A549 (cell line): ENCODE results near the gene THAP4. TPM values are rescaled to one million over a fixed set of nuclear protein-coding genes. Genes with fewer than 3 reads are reported as not detected.

Experiments
- ATAC-seq, 2 experiments: fragments of 200-7000 bp in 1 of 2; fragments of >200 bp in 1 of 2; cut with Nextera tagmentation in 1 of 2; cut with Tn5 transposase in 1 of 2; 3 replicates each; pipeline versions ENCODE4 v1.8.0 to v1.9.1; 2018 to 2020; ENCODE audit warnings: mild to moderate bottlenecking in 1 of 2, moderate library complexity in 1 of 2
- CTCF ChIA-PET: fragments of 300-600 bp; sonication (Branson Sonifier 250); formaldehyde crosslinking; extraction: SDS; loops from one replicate; lab custom pipeline; 2021; ENCODE audit warnings: antibody characterized with exemption, inconsistent platforms; lab: Yijun Ruan, JAX
- POLR2A ChIA-PET: fragments of 350-600 bp; formaldehyde crosslinking; extraction: SDS; loops from one replicate; lab custom pipeline; 2021; ENCODE audit warnings: antibody characterized with exemption, inconsistent platforms; lab: Yijun Ruan, JAX
- DNase-seq, 2 experiments: peaks; one replicate each; pipeline versions ENCODE4 v3.0.0 to v3.0.0-alpha.2; 2011 to 2016; ENCODE audit warnings: low read depth in 1 of 2, low spot score in 1 of 2
- FAIRE-seq: peaks from 2 replicates; lab custom pipeline; 2011; peaks lifted over from hg19 to GRCh38; lab: Jason Lieb, UNC
- H3K27ac ChIP-seq, 2 experiments: fragments of >200 bp; sonication (Bioruptor Twin); formaldehyde crosslinking; 3 replicates each; pipeline ENCODE4 v1.5.1; 2016 to 2017
- H3K4me1 ChIP-seq: fragments of >200 bp; sonication (Bioruptor Twin); formaldehyde crosslinking; 3 replicates; pipeline ENCODE4 v1.6.1; 2016
- H3K4me2 ChIP-seq: fragments of >200 bp; sonication (Bioruptor Twin); formaldehyde crosslinking; 3 replicates; pipeline ENCODE4 v1.6.1; 2016
- H3K4me3 ChIP-seq: fragments of >200 bp; sonication (Bioruptor Twin); formaldehyde crosslinking; 3 replicates; pipeline ENCODE4 v1.5.1; 2016
- H3K9me3 ChIP-seq: fragments of >200 bp; sonication (Bioruptor Twin); formaldehyde crosslinking; 3 replicates; pipeline ENCODE4 v1.6.1; 2016
- ATOH8 ChIP-seq: fragments of 250-450 bp; sonication (Bioruptor Pico); IDR thresholded peaks from 2 replicates; pipeline ENCODE4 v1.5.0; 2020; ENCODE audit warnings: low read depth, mild to moderate bottlenecking, moderate library complexity
- BHLHE40 ChIP-seq: IDR thresholded peaks from 2 replicates; pipeline ENCODE4 v1.6.1; 2012; ENCODE audit warnings: low read depth, low read length, inconsistent platforms
- CBX2 ChIP-seq: fragments of 200-600 bp; sonication (generic); IDR thresholded peaks from 2 replicates; pipeline ENCODE4 v1.6.1; 2016; ENCODE audit warnings: low read depth, mild to moderate bottlenecking, borderline replicate concordance
- CTCF ChIP-seq: fragments of >200 bp; sonication (Bioruptor Twin); formaldehyde crosslinking; IDR thresholded peaks from 3 replicates; pipeline ENCODE4 v1.5.1; 2016
- EHMT2 ChIP-seq: fragments of 200-600 bp; sonication (generic); IDR thresholded peaks from 2 replicates; pipeline ENCODE4 v1.6.1; 2016; ENCODE audit warnings: antibody characterized with exemption, low read depth, mild to moderate bottlenecking, moderate library complexity
- ESRRA ChIP-seq: fragments of 150-350 bp; IDR thresholded peaks from 2 replicates; pipeline ENCODE4 v1.6.1; 2014; ENCODE audit warnings: mild to moderate bottlenecking, low read length, borderline replicate concordance
- FOSB ChIP-seq: fragments of 250-450 bp; sonication (Bioruptor Pico); IDR thresholded peaks from 2 replicates; pipeline ENCODE4 v1.5.0; 2020; ENCODE audit warnings: mild to moderate bottlenecking, moderate library complexity
- FOXS1 ChIP-seq: fragments of 250-450 bp; sonication (Bioruptor Pico); IDR thresholded peaks from 2 replicates; pipeline ENCODE4 v1.5.0; 2020; ENCODE audit warnings: mild to moderate bottlenecking, moderate library complexity
- GATA3 ChIP-seq: IDR thresholded peaks from 2 replicates; pipeline ENCODE4 v1.6.1; 2012; ENCODE audit warnings: borderline replicate concordance
- HOXA7 ChIP-seq: fragments of 250-450 bp; sonication (Bioruptor Pico); IDR thresholded peaks from 2 replicates; pipeline ENCODE4 v1.5.0; 2020; ENCODE audit warnings: mild to moderate bottlenecking, moderate library complexity
- KDM5A ChIP-seq: fragments of 200-600 bp; sonication (generic); IDR thresholded peaks from 2 replicates; pipeline ENCODE4 v1.6.1; 2016; ENCODE audit warnings: antibody characterized with exemption, mild to moderate bottlenecking
- MAFK ChIP-seq: fragments of 450-650 bp; IDR thresholded peaks from 2 replicates; pipeline ENCODE4 v1.6.1; 2014; ENCODE audit not compliant: partially characterized antibody
- MAX ChIP-seq: IDR thresholded peaks from 2 replicates; pipeline ENCODE4 v1.6.1; 2012
- MAZ ChIP-seq: fragments of 150-350 bp; IDR thresholded peaks from 2 replicates; pipeline ENCODE4 v1.6.1; 2014; ENCODE audit warnings: antibody characterized with exemption, low read depth, low read length, borderline replicate concordance
- MYC ChIP-seq: IDR thresholded peaks from 2 replicates; pipeline ENCODE4 v1.6.1; 2012; ENCODE audit warnings: mild to moderate bottlenecking, inconsistent platforms, low read length, improper control_type of control experiment, borderline replicate concordance
- NFE2L2 ChIP-seq: fragments of 150-350 bp; conservative IDR thresholded peaks from 2 replicates; pipeline ENCODE4 v1.6.1; 2014; ENCODE audit warnings: low read length
- NPAS2 ChIP-seq: fragments of 250-450 bp; sonication (Bioruptor Pico); IDR thresholded peaks from 2 replicates; pipeline ENCODE4 v1.8.0; 2022; ENCODE audit warnings: mild to moderate bottlenecking, moderate library complexity, borderline replicate concordance
- PBX3 ChIP-seq: IDR thresholded peaks from 2 replicates; pipeline ENCODE4 v1.6.1; 2012
- RAD21 ChIP-seq, 2 experiments: fragments of >200 bp in 1 of 2; sonication (Bioruptor Twin) in 1 of 2; formaldehyde crosslinking in 1 of 2; IDR thresholded peaks in 1 of 2; conservative IDR thresholded peaks in 1 of 2; 2 replicates in 1 of 2; 3 replicates in 1 of 2; pipeline ENCODE4 v1.6.1; 2012 to 2018; ENCODE audit warnings: inconsistent platforms in 1 of 2
- RARB ChIP-seq: fragments of 250-450 bp; sonication (Bioruptor Pico); IDR thresholded peaks from 2 replicates; pipeline ENCODE4 v1.8.0; 2021; ENCODE audit warnings: mild to moderate bottlenecking, moderate library complexity
- RFX5 ChIP-seq: fragments of 450-650 bp; IDR thresholded peaks from 2 replicates; pipeline ENCODE4 v1.7.1; 2014; ENCODE audit warnings: antibody characterized with exemption, mild to moderate bottlenecking, moderate library complexity
- RNF2 ChIP-seq: fragments of 200-600 bp; sonication (generic); IDR thresholded peaks from 2 replicates; pipeline ENCODE4 v1.6.1; 2016; ENCODE audit warnings: low read depth, mild to moderate bottlenecking, antibody characterized with exemption, moderate library complexity, borderline replicate concordance
- SMC3 ChIP-seq: fragments of >200 bp; sonication (Bioruptor Twin); formaldehyde crosslinking; IDR thresholded peaks from 3 replicates; pipeline ENCODE4 v1.6.1; 2018; ENCODE audit warnings: inconsistent platforms
- SREBF2 ChIP-seq: fragments of 450-650 bp; IDR thresholded peaks from 2 replicates; pipeline ENCODE4 v1.6.1; 2014; ENCODE audit warnings: mild to moderate bottlenecking, moderate library complexity
- ZNF302 ChIP-seq: fragments of 250-450 bp; sonication (Bioruptor Pico); IDR thresholded peaks from 2 replicates; pipeline ENCODE4 v1.9.0; 2021; ENCODE audit warnings: inconsistent platforms, mild to moderate bottlenecking, moderate library complexity
- WGBS: methylation state at CpG from one replicate; pipeline ENCODE4 v1.1.6; 2017; ENCODE audit errors: missing lambda C conversion rate; 5-methylcytosine and 5-hydroxymethylcytosine counted together
- polyA plus RNA-seq, 4 experiments: library from polyadenylated mRNA; depleted of rRNA in 3 of 4; stranded (reverse); fragments of >200 nt; fragmentation: RNase III in 1 of 4; extraction: RNeasy Plus Mini Kit Qiagen cat#74134 plus additional on column Dnase treatment in 1 of 4; gene quantifications; 2 replicates in 3 of 4; 3 replicates in 1 of 4; pipeline ENCODE4 v1.2.3, GENCODE V29; 2011 to 2017
- TF ChIP-seq, protein P1 (sequence below): fragments of 450-650 bp; IDR thresholded peaks from 2 replicates; pipeline ENCODE4 v1.6.1; 2014; ENCODE audit warnings: antibody characterized with exemption
- TF ChIP-seq, protein P2 (sequence below): fragments of 250-450 bp; sonication (Bioruptor Pico); IDR thresholded peaks from 2 replicates; pipeline ENCODE4 v1.5.0; 2021; ENCODE audit warnings: mild to moderate bottlenecking, moderate library complexity, borderline replicate concordance

Gene THAP4
- polyA plus RNA-seq, 2 of the 4 experiments (the other 2 are of a cell fraction): 36.1 to 51.0 TPM

- no peaks in the 10 kb centered on the region for H3K4me1 ChIP-seq
- no peaks in the 10 kb centered on the region for H3K9me3 ChIP-seq
- POLR2A ChIA-PET: no interaction called here
- no peak overlapping the region for H3K4me2 ChIP-seq
- H3K4me3 ChIP-seq: no peak overlapping the region
- TF ChIP-seq ZNF302 (CRISPR knock-in tag): no peak
- no peak for TF ChIP-seq ATOH8 (CRISPR knock-in tag)
- TF ChIP-seq FOSB (CRISPR knock-in tag): no peak
- no peak for TF ChIP-seq NFE2L2
- no peak for TF ChIP-seq RARB (CRISPR knock-in tag)
- no peak for TF ChIP-seq SREBF2
- no peak for TF ChIP-seq KDM5A
- TF ChIP-seq GATA3: no peak
- TF ChIP-seq, protein P1, sequence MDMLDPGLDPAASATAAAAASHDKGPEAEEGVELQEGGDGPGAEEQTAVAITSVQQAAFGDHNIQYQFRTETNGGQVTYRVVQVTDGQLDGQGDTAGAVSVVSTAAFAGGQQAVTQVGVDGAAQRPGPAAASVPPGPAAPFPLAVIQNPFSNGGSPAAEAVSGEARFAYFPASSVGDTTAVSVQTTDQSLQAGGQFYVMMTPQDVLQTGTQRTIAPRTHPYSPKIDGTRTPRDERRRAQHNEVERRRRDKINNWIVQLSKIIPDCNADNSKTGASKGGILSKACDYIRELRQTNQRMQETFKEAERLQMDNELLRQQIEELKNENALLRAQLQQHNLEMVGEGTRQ: no peak
- TF ChIP-seq CTCF: no peak
- no peak for TF ChIP-seq FOXS1 (CRISPR knock-in tag)
- no peak for TF ChIP-seq MAZ
- FAIRE-seq (no peak), ATAC-seq (no peak), DNase-seq (no peak)
- WGBS: 96% methylated on average over 26 of the region's 27 CpGs
- CTCF ChIA-PET: no interaction called here
- no peak overlapping the region for H3K27ac ChIP-seq
Measured at GRCh38 chr2:241607162-241607885, 29.6 kb downstream of the THAP4 start.

GRCh38 chr2:241606186-241606585, 30.8 kb downstream of the THAP4 start:
- ChIA-PET POLR2A (no interaction called here), CTCF (interaction anchor here (1.8 to 2.4 kb wide), 2 partner anchors 10 to 53 kb away, joined by 5 to 6 read pairs; no protein-coding TSS in a partner anchor)
- H3K4me3 ChIP-seq: no peak overlapping the region
- H3K4me2 ChIP-seq: no peak overlapping the region
- no peak overlapping the region for H3K27ac ChIP-seq
- ATAC-seq: no peak
- no peaks in the 10 kb centered on the region for H3K4me1 ChIP-seq
- H3K9me3 ChIP-seq: no peaks in the 10 kb centered on the region
- 97% methylated on average over 7 of the region's 8 CpGs for WGBS
- FAIRE-seq: no peak
- no peak for DNase-seq
- TF ChIP-seq RFX5: no peak
- TF ChIP-seq RNF2: no peak
- TF ChIP-seq, protein P2, sequence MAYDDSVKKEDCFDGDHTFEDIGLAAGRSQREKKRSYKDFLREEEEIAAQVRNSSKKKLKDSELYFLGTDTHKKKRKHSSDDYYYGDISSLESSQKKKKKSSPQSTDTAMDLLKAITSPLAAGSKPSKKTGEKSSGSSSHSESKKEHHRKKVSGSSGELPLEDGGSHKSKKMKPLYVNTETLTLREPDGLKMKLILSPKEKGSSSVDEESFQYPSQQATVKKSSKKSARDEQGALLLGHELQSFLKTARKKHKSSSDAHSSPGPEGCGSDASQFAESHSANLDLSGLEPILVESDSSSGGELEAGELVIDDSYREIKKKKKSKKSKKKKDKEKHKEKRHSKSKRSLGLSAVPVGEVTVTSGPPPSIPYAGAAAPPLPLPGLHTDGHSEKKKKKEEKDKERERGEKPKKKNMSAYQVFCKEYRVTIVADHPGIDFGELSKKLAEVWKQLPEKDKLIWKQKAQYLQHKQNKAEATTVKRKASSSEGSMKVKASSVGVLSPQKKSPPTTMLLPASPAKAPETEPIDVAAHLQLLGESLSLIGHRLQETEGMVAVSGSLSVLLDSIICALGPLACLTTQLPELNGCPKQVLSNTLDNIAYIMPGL (CRISPR knock-in tag): no peak
- TF ChIP-seq FOSB (CRISPR knock-in tag): no peak
- TF ChIP-seq PBX3: no peak
- TF ChIP-seq ESRRA: no peak
- TF ChIP-seq SMC3: no peak
- TF ChIP-seq RAD21 (conservative IDR thresholded peaks at IDR 0.05 in 1 of 2, IDR thresholded peaks at IDR 0.05 in 1 of 2): no peak
- TF ChIP-seq HOXA7 (CRISPR knock-in tag): no peak
- TF ChIP-seq MYC: no peak
- no peak for TF ChIP-seq EHMT2
- TF ChIP-seq MAX: no peak
- TF ChIP-seq BHLHE40: no peak
- no peak for TF ChIP-seq CTCF
- no peak for TF ChIP-seq MAZ
- no peak for TF ChIP-seq RARB (CRISPR knock-in tag)
- TF ChIP-seq CBX2: no peak
- no peak for TF ChIP-seq MAFK
- no peak for TF ChIP-seq NPAS2 (CRISPR knock-in tag)
